ENCODE data around the gene VPS37B.

The VPS37B gene

DNA sequence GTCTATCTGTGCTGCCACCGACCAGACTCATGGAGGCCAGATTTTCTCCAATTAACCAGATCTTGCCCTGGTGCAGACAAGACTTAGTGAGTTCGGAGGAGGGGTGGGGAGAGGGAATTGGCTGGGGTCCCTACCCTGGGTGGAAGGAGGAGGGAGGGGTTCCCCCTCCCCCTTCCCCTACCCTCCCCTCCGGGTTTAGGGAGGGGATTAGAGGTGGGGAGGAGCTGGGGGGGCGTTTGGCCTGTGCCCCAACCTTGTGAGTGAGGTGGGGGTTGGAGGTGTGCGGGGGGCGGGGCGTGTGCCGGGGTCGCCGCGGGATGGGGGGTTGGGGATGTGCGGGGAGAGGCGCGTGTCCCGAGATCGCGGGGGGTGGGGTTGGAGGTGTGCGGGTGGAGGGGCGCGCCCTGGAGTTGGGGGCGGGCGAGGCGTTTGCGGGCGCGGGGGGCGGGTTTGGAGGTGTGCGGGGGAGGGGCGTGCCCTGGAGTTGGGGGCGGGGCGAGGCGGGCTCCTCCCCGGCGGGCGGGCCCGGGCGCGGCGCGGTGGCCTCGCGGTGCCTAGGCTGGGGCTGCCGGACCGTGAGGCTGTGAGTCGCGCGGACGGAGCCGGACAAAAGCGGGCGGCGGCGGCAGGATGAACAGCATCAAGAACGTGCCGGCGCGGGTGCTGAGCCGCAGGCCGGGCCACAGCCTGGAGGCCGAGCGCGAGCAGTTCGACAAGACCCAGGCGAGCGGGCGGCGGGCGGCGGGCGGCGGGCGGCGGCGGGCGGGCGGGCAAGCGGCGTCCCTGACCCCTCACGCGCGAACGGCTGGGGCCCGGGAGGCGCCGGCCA is 60.8 kb downstream of the VPS37B start, which contains the start of gene HIP1R:
Gene HIP1R, plus strand, starts transcription at position 537 of the 829 bp plus-strand sequence. Its CDS starts 94 bp downstream, at position 631.
- no peak for FAIRE-seq
- DNase-seq (ENCODE audit: insufficient read length, low spot score): peak; percentile 73
- TF ChIP-seq PAX5 (IDR thresholded peaks at IDR 0.05; ENCODE audit: insufficient read depth, low read length, severe bottlenecking) (no peak), POLR2AphosphoS5 (IDR thresholded peaks at IDR 0.05; ENCODE audit: low read depth, low read length) (no peak), SPI1 (IDR thresholded peaks at IDR 0.05; ENCODE audit: low read depth, low read length) (no peak), POLR2A (IDR thresholded peaks at IDR 0.05; ENCODE audit: low read depth, low read length) (no peak), TAF1 (IDR thresholded peaks at IDR 0.05; ENCODE audit: low read depth, low read length) (no peak), POU2F2 (IDR thresholded peaks at IDR 0.05; ENCODE audit: low read depth, low read length) (no peak)

DNA sequence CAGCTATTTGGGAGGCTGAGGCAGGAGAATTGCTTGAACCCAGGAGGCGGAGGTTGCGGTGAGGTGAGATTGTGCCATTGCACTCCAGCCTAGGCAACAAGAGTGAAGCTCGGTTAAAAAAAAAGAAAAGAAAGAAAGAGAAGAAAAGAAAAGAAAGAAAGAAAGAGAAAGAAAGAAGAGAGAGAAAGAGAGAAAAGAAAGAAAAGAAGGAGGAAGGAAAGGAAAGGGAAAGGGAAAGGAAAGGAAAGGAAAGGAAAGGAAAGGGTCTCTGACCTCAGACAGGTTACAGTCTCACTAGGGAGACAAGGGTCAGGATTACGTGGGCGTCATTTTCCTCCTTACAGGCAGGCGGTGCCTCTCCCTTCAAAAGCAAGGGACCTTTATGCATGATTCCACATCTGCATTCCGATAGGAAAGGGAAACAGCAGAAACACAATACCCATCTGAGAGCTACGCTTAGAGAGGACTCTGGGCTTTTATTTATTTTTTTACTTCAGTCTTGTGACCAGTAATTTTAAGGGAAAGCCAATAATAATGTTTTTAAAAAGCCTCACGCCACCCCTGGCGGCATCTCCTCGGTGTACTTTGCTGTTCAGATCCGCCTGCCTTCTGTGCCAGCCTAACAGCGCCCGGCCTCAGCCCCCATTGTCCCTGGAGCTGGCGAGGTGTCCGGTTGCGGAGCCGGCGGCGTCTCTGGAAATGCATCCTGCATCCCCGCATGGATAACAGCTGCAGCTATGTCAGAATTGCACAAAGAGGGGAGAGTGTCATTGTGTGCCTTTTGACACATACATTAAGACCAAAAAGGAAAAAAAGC is 61.6 kb downstream of the VPS37B start:
- FAIRE-seq (no peak), DNase-seq (ENCODE audit: insufficient read length, low spot score) (no peak)
- TF ChIP-seq TAF1 (IDR thresholded peaks at IDR 0.05; ENCODE audit: low read depth, low read length): no peak
- TF ChIP-seq SPI1 (IDR thresholded peaks at IDR 0.05; ENCODE audit: low read depth, low read length): no peak
- no peak for TF ChIP-seq POLR2A (IDR thresholded peaks at IDR 0.05; ENCODE audit: low read depth, low read length)
- no peak for TF ChIP-seq POU2F2 (IDR thresholded peaks at IDR 0.05; ENCODE audit: low read depth, low read length)
- no peak for TF ChIP-seq POLR2AphosphoS5 (IDR thresholded peaks at IDR 0.05; ENCODE audit: low read depth, low read length)
- no peak for TF ChIP-seq PAX5 (IDR thresholded peaks at IDR 0.05; ENCODE audit: insufficient read depth, low read length, severe bottlenecking)

DNA sequence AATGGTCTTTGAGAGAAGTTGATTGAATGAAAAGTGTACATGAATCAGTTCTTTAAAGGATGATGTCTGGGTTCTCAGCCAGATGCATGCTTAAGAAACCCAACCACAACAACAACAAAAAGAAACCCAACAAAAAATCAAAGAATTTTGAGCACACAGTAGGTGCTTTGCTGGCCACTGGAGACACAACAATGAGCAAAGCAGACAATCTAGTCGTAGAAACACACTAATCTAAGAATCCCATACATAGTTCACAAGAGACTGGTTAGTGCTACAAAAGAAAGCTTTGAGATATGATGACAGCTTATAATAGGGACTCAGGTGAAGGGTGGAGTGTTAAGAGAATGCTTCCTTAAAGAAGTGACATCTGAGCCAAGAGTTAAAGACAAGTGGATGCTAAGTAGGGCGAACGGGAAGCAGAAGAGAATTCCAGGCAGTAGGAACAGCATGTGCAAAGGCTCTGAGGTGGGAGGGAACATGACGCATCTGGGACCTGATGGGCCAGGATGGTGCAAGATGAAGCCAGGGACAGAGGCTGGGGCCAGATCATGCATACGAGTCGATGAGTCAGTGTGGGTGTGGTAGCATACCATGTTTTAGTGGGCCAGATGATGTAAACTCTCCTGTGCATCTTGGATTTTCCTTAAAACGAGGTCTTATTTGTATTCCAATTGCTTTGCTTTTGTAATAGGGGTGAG is 65.3 kb downstream of the VPS37B start:
- no peak for TF ChIP-seq POLR2AphosphoS5 (IDR thresholded peaks at IDR 0.05; ENCODE audit: low read depth, low read length)
- TF ChIP-seq TAF1 (IDR thresholded peaks at IDR 0.05; ENCODE audit: low read depth, low read length): no peak
- TF ChIP-seq POLR2A (IDR thresholded peaks at IDR 0.05; ENCODE audit: low read depth, low read length): no peak
- no peak for TF ChIP-seq POU2F2 (IDR thresholded peaks at IDR 0.05; ENCODE audit: low read depth, low read length)
- no peak for TF ChIP-seq SPI1 (IDR thresholded peaks at IDR 0.05; ENCODE audit: low read depth, low read length)
- DNase-seq (ENCODE audit: insufficient read length, low spot score): no peak
- no peak for FAIRE-seq

DNA sequence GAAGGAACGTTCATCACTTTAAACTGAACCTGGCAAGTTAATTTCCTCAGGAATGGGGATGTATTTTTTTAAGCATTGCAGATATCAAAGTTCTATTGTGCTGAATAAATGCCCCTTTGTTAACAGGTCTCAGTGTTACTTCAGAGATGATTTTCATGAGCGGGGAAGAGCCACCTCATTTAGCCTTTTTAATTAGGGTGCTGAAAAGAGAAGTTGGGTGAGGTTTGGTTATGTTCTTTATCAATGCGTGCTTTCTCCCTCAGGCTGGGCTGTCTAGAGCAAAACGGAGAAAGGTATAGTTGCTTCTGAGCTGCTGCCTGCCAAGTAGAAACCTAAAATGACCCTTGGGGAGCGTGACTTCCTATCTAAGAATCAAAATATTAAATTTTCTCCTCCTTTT is 68.7 kb downstream of the VPS37B start:
- FAIRE-seq: no peak
- TF ChIP-seq POU2F2 (IDR thresholded peaks at IDR 0.05; ENCODE audit: low read depth, low read length) (no peak), TAF1 (IDR thresholded peaks at IDR 0.05; ENCODE audit: low read depth, low read length) (no peak), SPI1 (IDR thresholded peaks at IDR 0.05; ENCODE audit: low read depth, low read length) (no peak), PAX5 (IDR thresholded peaks at IDR 0.05; ENCODE audit: insufficient read depth, low read length, severe bottlenecking) (no peak), POLR2AphosphoS5 (IDR thresholded peaks at IDR 0.05; ENCODE audit: low read depth, low read length) (no peak), POLR2A (IDR thresholded peaks at IDR 0.05; ENCODE audit: low read depth, low read length) (no peak)
- no peak for DNase-seq (ENCODE audit: insufficient read length, low spot score)

DNA sequence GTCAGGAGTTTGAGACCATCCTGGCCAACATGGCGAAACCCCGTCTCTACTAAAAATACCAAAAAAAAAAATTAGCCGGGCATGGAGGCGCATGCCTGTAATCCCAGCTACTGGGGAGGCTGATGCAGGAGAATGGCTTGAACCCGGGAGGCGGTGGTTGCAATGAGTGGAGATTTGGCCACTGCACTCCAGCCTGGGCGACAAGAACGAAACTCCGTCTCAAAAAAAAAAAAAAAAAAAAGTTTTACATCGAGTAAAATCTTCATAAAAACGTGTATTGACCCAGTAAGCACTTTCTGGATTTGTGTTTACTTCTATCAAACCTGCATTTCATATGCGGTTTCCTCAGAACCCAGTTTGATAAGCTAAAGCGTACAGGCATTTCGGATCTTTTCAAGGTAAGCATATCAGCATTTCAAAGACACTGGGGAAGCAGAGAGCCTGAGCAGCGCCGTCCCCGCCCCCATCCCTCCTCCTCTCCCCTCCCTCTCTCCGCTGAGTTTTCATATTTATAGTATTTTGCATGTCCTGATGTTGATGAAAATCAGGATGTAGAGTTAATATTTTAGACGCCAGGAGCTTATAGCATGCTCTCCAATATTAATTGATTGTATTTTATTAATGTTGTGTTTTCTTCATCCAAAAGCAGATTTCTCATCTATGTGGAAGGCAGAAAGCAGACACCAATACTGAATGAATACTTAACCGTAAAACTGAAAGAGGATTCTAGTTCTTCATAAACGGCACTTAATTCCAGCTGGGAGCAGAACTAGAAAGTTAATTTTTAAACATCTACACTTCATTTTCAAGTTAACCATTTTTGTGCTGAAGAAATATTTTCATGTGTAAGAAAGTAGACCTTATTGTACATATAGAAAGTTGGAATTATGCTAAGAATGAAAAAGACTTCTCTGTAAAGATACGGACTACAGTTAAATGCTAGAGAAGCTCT is 69.9 kb downstream of the VPS37B start:
- no peak for FAIRE-seq
- no peak for DNase-seq (ENCODE audit: insufficient read length, low spot score)
- TF ChIP-seq POLR2A (IDR thresholded peaks at IDR 0.05; ENCODE audit: low read depth, low read length) (no peak), TAF1 (IDR thresholded peaks at IDR 0.05; ENCODE audit: low read depth, low read length) (no peak), PAX5 (IDR thresholded peaks at IDR 0.05; ENCODE audit: insufficient read depth, low read length, severe bottlenecking) (no peak), POLR2AphosphoS5 (IDR thresholded peaks at IDR 0.05; ENCODE audit: low read depth, low read length) (no peak), SPI1 (IDR thresholded peaks at IDR 0.05; ENCODE audit: low read depth, low read length) (no peak), POU2F2 (IDR thresholded peaks at IDR 0.05; ENCODE audit: low read depth, low read length) (no peak)

DNA sequence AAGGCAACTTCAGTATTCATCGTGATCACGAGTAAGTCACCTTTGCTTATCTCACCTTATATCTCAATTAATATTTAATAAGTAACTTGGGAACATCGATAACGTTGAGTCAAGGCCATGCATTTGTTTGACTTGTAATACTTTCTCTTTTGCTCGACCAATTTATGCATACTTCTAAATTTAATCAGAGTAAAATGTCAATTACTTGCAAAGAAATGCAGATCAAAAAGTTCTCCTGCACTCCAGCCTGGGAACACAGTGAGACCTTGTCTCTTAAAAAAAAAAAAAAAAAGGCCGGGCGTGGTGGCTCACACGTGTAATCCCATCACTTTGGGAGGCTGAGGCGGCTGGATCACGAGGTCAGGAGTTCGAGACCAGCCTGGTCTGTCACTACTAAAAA is 72.5 kb downstream of the VPS37B start:
- no peak for TF ChIP-seq PAX5 (IDR thresholded peaks at IDR 0.05; ENCODE audit: insufficient read depth, low read length, severe bottlenecking)
- TF ChIP-seq POLR2A (IDR thresholded peaks at IDR 0.05; ENCODE audit: low read depth, low read length): no peak
- TF ChIP-seq POU2F2 (IDR thresholded peaks at IDR 0.05; ENCODE audit: low read depth, low read length): no peak
- no peak for TF ChIP-seq SPI1 (IDR thresholded peaks at IDR 0.05; ENCODE audit: low read depth, low read length)
- TF ChIP-seq TAF1 (IDR thresholded peaks at IDR 0.05; ENCODE audit: low read depth, low read length): no peak
- no peak for TF ChIP-seq POLR2AphosphoS5 (IDR thresholded peaks at IDR 0.05; ENCODE audit: low read depth, low read length)
- DNase-seq (ENCODE audit: insufficient read length, low spot score): no peak
- FAIRE-seq: no peak

DNA sequence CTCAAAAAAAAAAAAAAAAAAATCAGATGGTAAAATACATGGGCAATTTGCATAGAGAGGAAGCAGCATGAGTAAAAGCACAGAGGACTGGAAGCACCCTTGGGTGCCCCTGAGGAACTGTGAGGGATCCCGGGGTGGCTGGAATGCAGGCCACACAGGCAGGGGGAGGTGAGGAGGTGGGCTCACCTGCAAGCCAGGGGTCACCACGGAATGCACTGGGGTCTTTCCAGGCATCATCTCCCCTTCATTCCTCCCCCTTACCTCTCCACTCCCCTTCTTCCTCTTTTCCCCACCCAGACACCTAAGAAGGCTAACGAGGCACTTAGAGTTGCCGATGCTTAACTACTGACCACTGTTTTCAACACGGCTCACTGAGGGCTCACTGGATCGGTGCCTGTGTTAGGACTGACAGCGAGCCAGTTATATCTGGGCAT is 75.1 kb downstream of the VPS37B start:
- DNase-seq (ENCODE audit: insufficient read length, low spot score): no peak
- FAIRE-seq: peak; percentile 56
- TF ChIP-seq TAF1 (IDR thresholded peaks at IDR 0.05; ENCODE audit: low read depth, low read length) (no peak), POU2F2 (IDR thresholded peaks at IDR 0.05; ENCODE audit: low read depth, low read length) (peak; percentile 87), PAX5 (IDR thresholded peaks at IDR 0.05; ENCODE audit: insufficient read depth, low read length, severe bottlenecking) (no peak), POLR2A (IDR thresholded peaks at IDR 0.05; ENCODE audit: low read depth, low read length) (no peak), SPI1 (IDR thresholded peaks at IDR 0.05; ENCODE audit: low read depth, low read length) (0 out of 2 replicates have a peak, but pooled peaks have one; percentile 19), POLR2AphosphoS5 (IDR thresholded peaks at IDR 0.05; ENCODE audit: low read depth, low read length) (no peak)

DNA sequence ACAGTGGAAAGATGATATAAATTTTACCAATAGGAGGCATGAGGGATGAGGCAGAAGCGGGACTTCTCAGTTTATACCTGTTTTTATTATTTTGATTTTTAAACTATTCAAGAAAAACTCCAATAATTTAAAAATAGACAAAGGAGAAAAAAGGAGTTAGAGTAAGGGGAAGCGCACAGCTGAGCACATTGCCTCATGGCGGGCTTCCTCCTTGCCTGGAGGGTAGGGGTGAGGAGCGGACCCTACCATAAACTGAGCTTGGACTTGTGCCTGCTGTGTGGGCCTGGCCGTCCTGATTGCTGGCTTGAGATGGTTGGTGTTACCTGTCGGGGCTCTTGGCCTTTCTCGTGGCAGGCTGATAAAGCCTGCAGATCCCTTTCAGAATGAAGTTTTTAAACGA is 75.8 kb downstream of the VPS37B start:
- no peak for FAIRE-seq
- no peak for DNase-seq (ENCODE audit: insufficient read length, low spot score)
- TF ChIP-seq PAX5 (IDR thresholded peaks at IDR 0.05; ENCODE audit: insufficient read depth, low read length, severe bottlenecking): no peak
- TF ChIP-seq POLR2AphosphoS5 (IDR thresholded peaks at IDR 0.05; ENCODE audit: low read depth, low read length): no peak
- no peak for TF ChIP-seq POLR2A (IDR thresholded peaks at IDR 0.05; ENCODE audit: low read depth, low read length)
- no peak for TF ChIP-seq POU2F2 (IDR thresholded peaks at IDR 0.05; ENCODE audit: low read depth, low read length)
- TF ChIP-seq SPI1 (IDR thresholded peaks at IDR 0.05; ENCODE audit: low read depth, low read length): no peak

Data from GM12891 (cell line).